Right lung (tissue), 10 donors: ENCODE results near the gene CCL21. TPM values are rescaled to one million over a fixed set of nuclear protein-coding genes. Genes with fewer than 3 reads are reported as not detected.
"Not testable (repeated sequence)": the region's sequence is repeated elsewhere in the genome, so short reads cannot be mapped to it uniquely, and the experiment has no call there.

Experiments
- DNase-seq, 2 donors: peaks; one replicate each; pipeline ENCODE4 v3.0.0-alpha.2; 2013
- long read RNA-seq, 8 donors: transcript quantifications; one replicate each; lab custom pipeline, GENCODE V29; 2026
- polyA plus RNA-seq, 5 donors: library from polyadenylated mRNA; unstranded; fragments of 120-200 nt; gene quantifications; one replicate each; pipeline versions ENCODE4 v1.2.1 to v1.2.3, GENCODE V29; 2013; ENCODE audit warnings: inconsistent platforms in 1 of 5, low replicate concordance in 1 of 5; ENCODE audit not compliant: insufficient read length in 5 of 5, insufficient read depth in 1 of 5

Gene CCL21
- polyA plus RNA-seq: 100 to 1,000 TPM; 106 to 169 (median 142) TPM
- long read RNA-seq, donor 1, transcript CCL21-201 (4 exons, 852 nt): major isoform, 163 of 288 reads
- long read RNA-seq, donor 1, transcript CCL21-202 (3 exons, 599 nt): minor isoform, 26 of 288 reads
- long read RNA-seq, donor 1, partial matches to known transcripts: 99 of 288 reads
- long read RNA-seq, donor 1, other reads (novel, unspliced or antisense): 0 of 288 reads
- long read RNA-seq, donor 2, transcript CCL21-201 (4 exons, 852 nt): major isoform, 41 of 41 reads
- long read RNA-seq, donor 2, partial matches to known transcripts: 0 of 41 reads
- long read RNA-seq, donor 2, other reads (novel, unspliced or antisense): 0 of 41 reads
- long read RNA-seq, donor 3, transcript CCL21-202 (3 exons, 599 nt): minor isoform, 10 of 188 reads
- long read RNA-seq, donor 3, transcript CCL21-201 (4 exons, 852 nt): major isoform, 109 of 188 reads
- long read RNA-seq, donor 3, partial matches to known transcripts: 69 of 188 reads
- long read RNA-seq, donor 3, other reads (novel, unspliced or antisense): 0 of 188 reads
- long read RNA-seq, donor 4, transcript CCL21-201 (4 exons, 852 nt): major isoform, 59 of 108 reads
- long read RNA-seq, donor 4, transcript CCL21-202 (3 exons, 599 nt): minor isoform, 10 of 108 reads
- long read RNA-seq, donor 4, partial matches to known transcripts: 39 of 108 reads
- long read RNA-seq, donor 4, other reads (novel, unspliced or antisense): 0 of 108 reads
- long read RNA-seq, donor 5, transcript CCL21-201 (4 exons, 852 nt): major isoform, 80 of 107 reads
- long read RNA-seq, donor 5, transcript CCL21-202 (3 exons, 599 nt): minor isoform, 11 of 107 reads
- long read RNA-seq, donor 5, partial matches to known transcripts: 16 of 107 reads
- long read RNA-seq, donor 5, other reads (novel, unspliced or antisense): 0 of 107 reads
- long read RNA-seq, donor 6, transcript CCL21-201 (4 exons, 852 nt): major isoform, 102 of 116 reads
- long read RNA-seq, donor 6, partial matches to known transcripts: 10 of 116 reads
- long read RNA-seq, donor 6, other reads (novel, unspliced or antisense): 0 of 116 reads
- long read RNA-seq, donor 7, transcript CCL21-201 (4 exons, 852 nt): major isoform, 25 of 27 reads
- long read RNA-seq, donor 7, partial matches to known transcripts: 0 of 27 reads
- long read RNA-seq, donor 7, other reads (novel, unspliced or antisense): 0 of 27 reads
- long read RNA-seq, donor 8, transcript CCL21-201 (4 exons, 852 nt): major isoform, 13 of 15 reads
- long read RNA-seq, donor 8, partial matches to known transcripts: 0 of 15 reads
- long read RNA-seq, donor 8, other reads (novel, unspliced or antisense): 0 of 15 reads

- DNase-seq: peak; percentile 74 to 76
Measured at GRCh38 chr9:34710023-34710422, at the start of gene CCL21. Gene CCL21 (minus strand): TSS chr9:34710136. CDS start chr9:34710066, 70 bp downstream.

GRCh38 chr9:34759432-34760134 is 49.6 kb upstream of the CCL21 start:
- no peak for DNase-seq

GRCh38 chr9:34750320-34750719 is 40.4 kb upstream of the CCL21 start:
- DNase-seq: not testable (repeated sequence)

GRCh38 chr9:34746526-34746925 is 36.6 kb upstream of the CCL21 start:
- no peak for DNase-seq

- DNase-seq: no peak
Measured at GRCh38 chr9:34744295-34745221, 34.6 kb upstream of the CCL21 start.

- DNase-seq: no peak
Measured at GRCh38 chr9:34742710-34743109, 32.8 kb upstream of the CCL21 start.

GRCh38 chr9:34741628-34742027 is 31.7 kb upstream of the CCL21 start:
- DNase-seq: no peak

GRCh38 chr9:34740176-34740575 is 30.2 kb upstream of the CCL21 start:
- not testable (repeated sequence) for DNase-seq

GRCh38 chr9:34737677-34738260 is 27.8 kb upstream of the CCL21 start:
- no peak for DNase-seq

- no peak for DNase-seq
Measured at GRCh38 chr9:34734720-34735119, 24.8 kb upstream of the CCL21 start.

GRCh38 chr9:34732886-34733285 is 22.9 kb upstream of the CCL21 start:
- DNase-seq: no peak

GRCh38 chr9:34732478-34732877 is 22.5 kb upstream of the CCL21 start:
- DNase-seq: no peak

- DNase-seq: no peak
Measured at GRCh38 chr9:34723141-34723540, 13.2 kb upstream of the CCL21 start.

GRCh38 chr9:34719769-34720025 is 9.8 kb upstream of the CCL21 start:
- not testable (repeated sequence) for DNase-seq

GRCh38 chr9:34719021-34719768 is 9.3 kb upstream of the CCL21 start:
- no peak for DNase-seq

GRCh38 chr9:34717996-34718614 is 8.2 kb upstream of the CCL21 start:
- no peak for DNase-seq

- no peak for DNase-seq
Measured at GRCh38 chr9:34716711-34717110, 6.8 kb upstream of the CCL21 start.

GRCh38 chr9:34715639-34716215 is 5.8 kb upstream of the CCL21 start:
- no peak for DNase-seq
